Testis (tissue), 3 donors: ENCODE data around the gene SLAMF9. TPM values are rescaled to one million over a fixed set of nuclear protein-coding genes. Genes with fewer than 3 reads are reported as not detected.
"Not testable (repeated sequence)": the region's sequence is repeated elsewhere in the genome, so short reads cannot be mapped to it uniquely, and the experiment has no call there.

Experiments
- DNase-seq: peaks from one replicate; pipeline ENCODE4 v3.0.0-alpha.2; 2019
- H3K27ac ChIP-seq, 2 donors: fragments of 200-600 bp; sonication (generic); one replicate each; pipeline ENCODE4 v1.5.1; 2019
- H3K27me3 ChIP-seq: fragments of 200-600 bp; sonication (generic); one replicate; pipeline ENCODE4 v1.5.1; 2019
- H3K36me3 ChIP-seq: fragments of 200-600 bp; sonication (generic); one replicate; pipeline ENCODE4 v1.5.1; 2017; ENCODE audit warnings: low read depth; ENCODE audit errors: missing control alignments
- H3K4me1 ChIP-seq: fragments of 200-600 bp; sonication (generic); one replicate; pipeline ENCODE4 v1.5.1; 2019
- H3K4me3 ChIP-seq, 2 donors: fragments of 200-600 bp; sonication (generic); one replicate each; pipeline ENCODE4 v1.5.1; 2017 to 2019
- H3K9me3 ChIP-seq: fragments of 200-600 bp; sonication (generic); one replicate; pipeline ENCODE4 v1.5.1; 2017
- CTCF ChIP-seq, 3 experiments: fragments of 450-650 bp in 2 of 3; fragments of 200-600 bp in 1 of 3; sonication (generic) in 1 of 3; IDR thresholded peaks; one replicate each; pipeline ENCODE4 v1.5.1; 2016 to 2019; ENCODE audit warnings: antibody characterized with exemption in 3 of 3, mild to moderate bottlenecking in 2 of 3, moderate library complexity in 1 of 3
- POLR2A ChIP-seq: fragments of 450-650 bp; IDR thresholded peaks from one replicate; pipeline ENCODE4 v1.6.1; 2017; ENCODE audit warnings: antibody characterized with exemption, mild to moderate bottlenecking, moderate library complexity
- WGBS, 2 donors: methylation state at CpG; one replicate each; pipeline ENCODE4 v1.1.5; 2018; 5-methylcytosine and 5-hydroxymethylcytosine counted together
- intact Hi-C: fragments of 100-400 bp; cut with DNase I; formaldehyde crosslinking; loops from one replicate; pipeline ENCODE4 v1.15.1; 2023; ENCODE audit warnings: low total_unique reads
- polyA plus RNA-seq: library from polyadenylated mRNA; stranded (reverse); fragments of 350-450 nt; fragmentation: Illumina TruSeq; extraction: RNeasy Lipid Tissue Mini Kit (QIAGEN cat#74804); gene quantifications from one replicate; pipeline ENCODE4 v1.2.3, GENCODE V29; 2014; ENCODE audit warnings: low read depth, low replicate concordance; ENCODE audit not compliant: insufficient read depth
- total RNA-seq, 2 donors: library from RNA; depleted of rRNA; stranded (reverse); fragments of >200 nt; gene quantifications; one replicate each; pipeline ENCODE4 v1.2.3, GENCODE V29; 2016

SLAMF9 gene
- total and polyA plus RNA-seq, 3 donors from 2014 or later, result 0.74 to 2.0 TPM; not detected in 1

- Histone ChIP-seq H3K4me1 (peaks cover 21% of the 10 kb centered on the region), H3K4me3 (no peak overlapping the region), H3K9me3 (no peaks in the 10 kb centered on the region), H3K27me3 (no peaks in the 10 kb centered on the region), H3K27ac (peak overlapping the region in 1 of 2 donors; percentile 5), H3K36me3 (no peaks in the 10 kb centered on the region)
- DNase-seq, result no peak
- WGBS, 2 donors, result 64 to 67% methylated on average over 6 of the region's 6 CpGs
- TF ChIP-seq POLR2A (no peak), CTCF (IDR thresholded peaks at IDR 0.05) (no peak)
- intact Hi-C loops, result no loop called here
Observed at GRCh38 chr1:159911326-159912070, 42.5 kb downstream of the SLAMF9 start.

- Histone ChIP-seq H3K27me3 (no peaks in the 10 kb centered on the region), H3K27ac (peak overlapping the region in 1 of 2 donors; percentile 55), H3K4me3 (no peak overlapping the region), H3K9me3 (no peaks in the 10 kb centered on the region), H3K36me3 (no peaks in the 10 kb centered on the region), H3K4me1 (peaks cover 21% of the 10 kb centered on the region)
- 70 to 76% methylated on average over 9 of the region's 9 CpGs for WGBS, 2 donors
- DNase-seq, result no peak
- intact Hi-C loops, result no loop called here
- TF ChIP-seq POLR2A (no peak), CTCF (IDR thresholded peaks at IDR 0.05) (no peak)
Observed at GRCh38 chr1:159908031-159908940, 45.8 kb downstream of the SLAMF9 start.

GRCh38 chr1:159906960-159907359 lies 47.1 kb downstream of the SLAMF9 start:
- no peak for DNase-seq
- H3K36me3 ChIP-seq, result no peaks in the 10 kb centered on the region
- no peaks in the 10 kb centered on the region for H3K9me3 ChIP-seq
- no peaks in the 10 kb centered on the region for H3K27me3 ChIP-seq
- H3K4me3 ChIP-seq, result no peak overlapping the region
- no peak for TF ChIP-seq CTCF (IDR thresholded peaks at IDR 0.05)
- 76 to 79% methylated on average over 1 of the region's 1 CpG for WGBS, 2 donors
- intact Hi-C loops, result no loop called here
- H3K4me1 ChIP-seq, result peaks cover 21% of the 10 kb centered on the region
- peak overlapping the region in 1 of 2 donors; percentile 51 for H3K27ac ChIP-seq

- H3K4me1 ChIP-seq, result peaks cover 17% of the 10 kb centered on the region
- H3K27me3 ChIP-seq, intact Hi-C loops, H3K27ac ChIP-seq, H3K9me3 ChIP-seq, H3K36me3 ChIP-seq, DNase-seq, H3K4me3 ChIP-seq: not testable (repeated sequence)
- 75 to 80% methylated on average over 3 of the region's 3 CpGs for WGBS, 2 donors
Observed at GRCh38 chr1:159904036-159904435, 50.0 kb downstream of the SLAMF9 start.

- Histone ChIP-seq H3K27me3 (no peaks in the 10 kb centered on the region), H3K4me3 (no peak overlapping the region), H3K4me1 (peaks cover 15% of the 10 kb centered on the region), H3K36me3 (no peaks in the 10 kb centered on the region), H3K27ac (no peak overlapping the region), H3K9me3 (no peaks in the 10 kb centered on the region)
- intact Hi-C loops, result no loop called here
- WGBS, 2 donors, result 96 to 100% methylated on average over 3 of the region's 3 CpGs
- no peak for DNase-seq
- TF ChIP-seq CTCF (IDR thresholded peaks at IDR 0.05) (no peak), POLR2A (no peak)
Observed at GRCh38 chr1:159902541-159902940, 51.5 kb downstream of the SLAMF9 start.
